ENCODE measurements around the gene CCDC85C. TPM values are rescaled to one million over a fixed set of nuclear protein-coding genes. Genes with fewer than 3 reads are reported as not detected.

The CCDC85C gene
- total and polyA plus RNA-seq, 2 of the 8 experiments (the other 6 are each of a cell fraction or from before 2014, with no cell fraction given), result 16.8 to 35.8 TPM

DNA sequence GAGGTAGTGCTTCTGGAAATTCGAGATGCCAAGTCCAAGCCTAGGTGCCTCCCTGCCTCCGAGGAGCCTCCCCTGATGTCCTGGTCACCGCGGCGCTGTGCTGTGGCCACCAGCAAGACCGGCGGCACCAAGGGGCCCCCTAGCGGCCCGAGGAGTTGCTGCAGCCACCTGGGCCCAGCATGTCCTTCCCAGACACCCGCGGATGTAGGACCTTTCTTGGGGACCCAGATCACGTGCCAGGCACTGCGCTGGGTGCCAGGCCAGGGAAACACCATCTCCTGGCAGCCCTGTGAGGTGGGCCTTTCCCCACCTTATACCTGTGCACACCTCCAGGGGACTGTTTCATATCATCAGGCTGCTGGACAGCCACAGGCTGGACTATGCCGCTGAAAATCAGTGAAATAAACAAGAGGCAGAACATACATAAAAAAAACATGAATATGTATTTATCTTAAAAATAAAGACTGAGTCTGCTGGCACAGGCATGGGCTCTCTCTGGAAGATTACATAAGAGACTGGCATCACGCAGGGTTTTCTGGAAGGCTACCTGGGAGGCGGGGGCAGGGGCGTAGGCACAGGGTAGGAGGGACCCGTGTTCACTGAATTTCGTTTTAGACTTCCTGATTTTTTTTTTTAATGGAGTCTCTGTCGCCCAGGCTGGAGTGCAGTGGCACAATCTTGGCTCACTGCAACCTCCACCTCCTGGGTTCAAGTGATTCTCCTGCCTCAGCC is 25.0 kb upstream of the CCDC85C start (continued):
- no peak for TF ChIP-seq RFX5 (IDR thresholded peaks at IDR 0.05; ENCODE audit: borderline replicate concordance, low read depth, low read length)
- no peak for TF ChIP-seq SP4 (IDR thresholded peaks at IDR 0.05; ENCODE audit: low read length)
- TF ChIP-seq KDM5A (IDR thresholded peaks at IDR 0.05; ENCODE audit: low read length), result no peak
- TF ChIP-seq RNF2 (IDR thresholded peaks at IDR 0.05; ENCODE audit: borderline replicate concordance, low read depth, low read length, missing control alignments, poor library complexity, severe bottlenecking), result no peak
- no peak for TF ChIP-seq CHD1 (IDR thresholded peaks at IDR 0.05; ENCODE audit: low read depth, low read length)
- TF ChIP-seq SUZ12 (IDR thresholded peaks at IDR 0.05; ENCODE audit: low read length), result no peak
- TF ChIP-seq POLR2A (IDR thresholded peaks at IDR 0.05; ENCODE audit: control extremely low read depth in 1 of 2, low read depth in 2 of 2, low read length in 2 of 2), result no peak
- no peak for TF ChIP-seq SAP30 (IDR thresholded peaks at IDR 0.05; ENCODE audit: insufficient read depth, insufficient replicate concordance, low read length)
- TF ChIP-seq NANOG (IDR thresholded peaks at IDR 0.05; ENCODE audit: insufficient read depth, low read depth, low read length, poor library complexity, severe bottlenecking), result no peak
- TF ChIP-seq, protein P1, sequence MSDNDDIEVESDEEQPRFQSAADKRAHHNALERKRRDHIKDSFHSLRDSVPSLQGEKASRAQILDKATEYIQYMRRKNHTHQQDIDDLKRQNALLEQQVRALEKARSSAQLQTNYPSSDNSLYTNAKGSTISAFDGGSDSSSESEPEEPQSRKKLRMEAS (IDR thresholded peaks at IDR 0.05), result peak; percentile 50; the same call in 1 of the 2 replicates
- no peak for TF ChIP-seq JUND (IDR thresholded peaks at IDR 0.05; ENCODE audit: low read length)
- TF ChIP-seq KDM4A (IDR thresholded peaks at IDR 0.05; ENCODE audit: low read depth, low read length, severe bottlenecking), result no peak
- no peak for TF ChIP-seq JUN (IDR thresholded peaks at IDR 0.05; ENCODE audit: low read depth, low read length)
- peak; percentile 55; the same call in 1 of the 2 replicates for TF ChIP-seq GABPA (IDR thresholded peaks at IDR 0.05; ENCODE audit: borderline replicate concordance, insufficient read depth, low read length)
- TF ChIP-seq ZNF274 (IDR thresholded peaks at IDR 0.05; ENCODE audit: borderline replicate concordance, extremely low read depth, low read length), result no peak
- TF ChIP-seq CBX5 (IDR thresholded peaks at IDR 0.05; ENCODE audit: low read depth, low read length), result no peak
- TF ChIP-seq RBBP5 (IDR thresholded peaks at IDR 0.05; ENCODE audit: borderline replicate concordance, low read depth, low read length), result no peak
- no peak for TF ChIP-seq SIRT6 (IDR thresholded peaks at IDR 0.05; ENCODE audit: low read length)
- TF ChIP-seq RAD21 (IDR thresholded peaks at IDR 0.05 in 1 of 2, conservative IDR thresholded peaks at IDR 0.05 in 1 of 2; ENCODE audit: low read depth in 2 of 2, low read length in 2 of 2), result peak; percentile 99
- no peak for TF ChIP-seq MAFK (IDR thresholded peaks at IDR 0.05; ENCODE audit: low read depth, low read length)
- TF ChIP-seq, protein P2, sequence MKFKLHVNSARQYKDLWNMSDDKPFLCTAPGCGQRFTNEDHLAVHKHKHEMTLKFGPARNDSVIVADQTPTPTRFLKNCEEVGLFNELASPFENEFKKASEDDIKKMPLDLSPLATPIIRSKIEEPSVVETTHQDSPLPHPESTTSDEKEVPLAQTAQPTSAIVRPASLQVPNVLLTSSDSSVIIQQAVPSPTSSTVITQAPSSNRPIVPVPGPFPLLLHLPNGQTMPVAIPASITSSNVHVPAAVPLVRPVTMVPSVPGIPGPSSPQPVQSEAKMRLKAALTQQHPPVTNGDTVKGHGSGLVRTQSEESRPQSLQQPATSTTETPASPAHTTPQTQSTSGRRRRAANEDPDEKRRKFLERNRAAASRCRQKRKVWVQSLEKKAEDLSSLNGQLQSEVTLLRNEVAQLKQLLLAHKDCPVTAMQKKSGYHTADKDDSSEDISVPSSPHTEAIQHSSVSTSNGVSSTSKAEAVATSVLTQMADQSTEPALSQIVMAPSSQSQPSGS (IDR thresholded peaks at IDR 0.05; ENCODE audit: low read length), result no peak
- TF ChIP-seq TBP (IDR thresholded peaks at IDR 0.05; ENCODE audit: low read depth, low read length), result no peak

Data from H1 (cell line).